H1 (cell line): ENCODE results near the gene KATNAL2. TPM values are rescaled to one million over a fixed set of nuclear protein-coding genes. Genes with fewer than 3 reads are reported as not detected.

Source experiments
- CTCF ChIA-PET: fragments of 300-600 bp; sonication (Branson Sonifier 250); formaldehyde crosslinking; loops from one replicate; lab custom pipeline; 2021; ENCODE audit not compliant: partially characterized antibody; lab: Charles Lee
- POLR2A ChIA-PET: fragments of 300-600 bp; sonication (Branson Sonifier 250); formaldehyde crosslinking; loops from one replicate; lab custom pipeline; 2021; ENCODE audit warnings: inconsistent platforms; ENCODE audit not compliant: partially characterized antibody; lab: Charles Lee
- DNase-seq, 2 experiments: peaks; one replicate each; pipeline versions ENCODE4 v3.0.0 to v3.0.0-alpha.2; 2010 to 2022; ENCODE audit warnings: low spot score in 2 of 2, low read depth in 1 of 2, mixed read lengths in 1 of 2
- FAIRE-seq: peaks from 2 replicates; lab custom pipeline; 2011; peaks lifted over from hg19 to GRCh38; lab: Jason Lieb, UNC
- H2AFZ ChIP-seq: 2 replicates; pipeline ENCODE4 v1.8.1; 2012; ENCODE audit warnings: low read length, inconsistent platforms
- H2AK5ac ChIP-seq: 2 replicates; pipeline ENCODE4 v1.6.1; 2013; ENCODE audit warnings: low read depth, low read length
- H2BK120ac ChIP-seq: replicated peaks from 2 replicates; pipeline ENCODE3; 2013; ENCODE audit warnings: low read depth, low read length, inconsistent platforms
- H2BK12ac ChIP-seq: 2 replicates; pipeline ENCODE4 v1.6.1; 2013; ENCODE audit warnings: low read depth, low read length
- H2BK15ac ChIP-seq: 2 replicates; pipeline ENCODE4 v1.6.1; 2013; ENCODE audit warnings: low read length
- H2BK20ac ChIP-seq: 2 replicates; pipeline ENCODE4 v1.6.1; 2013; ENCODE audit warnings: low read length
- H2BK5ac ChIP-seq: 2 replicates; pipeline ENCODE4 v1.6.1; 2013; ENCODE audit warnings: low read depth, low read length
- H3K14ac ChIP-seq: 2 replicates; pipeline ENCODE4 v1.6.1; 2013; ENCODE audit warnings: inconsistent platforms; ENCODE audit not compliant: insufficient read length
- H3K18ac ChIP-seq: 2 replicates; pipeline ENCODE4 v1.6.1; 2013; ENCODE audit warnings: low read length; ENCODE audit errors: extremely low read depth
- H3K23ac ChIP-seq: 2 replicates; pipeline ENCODE4 v1.6.1; 2013; ENCODE audit warnings: inconsistent platforms; ENCODE audit not compliant: insufficient read length
- H3K23me2 ChIP-seq: 2 replicates; pipeline ENCODE4 v1.6.1; 2013; ENCODE audit warnings: low read depth, low read length
- H3K27ac ChIP-seq: 2 replicates; pipeline ENCODE4 v1.6.1; 2011; ENCODE audit warnings: low read depth, low read length, inconsistent platforms
- H3K27me3 ChIP-seq, 4 experiments: replicated peaks in 1 of 4; 1 replicate in 1 of 4; 2 replicates in 3 of 4; pipeline versions ENCODE4 v1.6.1 to v1.8.1; 2011 to 2013; ENCODE audit warnings: low read length in 3 of 4, mild to moderate bottlenecking in 3 of 4, inconsistent platforms in 2 of 4, mixed read lengths in 2 of 4, moderate library complexity in 1 of 4; ENCODE audit not compliant: control insufficient read depth in 3 of 4, insufficient read depth in 3 of 4; ENCODE audit errors: extremely low read depth in 1 of 4
- H3K36me3 ChIP-seq, 4 experiments: 2 replicates each; pipeline versions ENCODE4 v1.6.1 to v1.8.1; 2011 to 2013; ENCODE audit warnings: mild to moderate bottlenecking in 4 of 4, low read length in 3 of 4, moderate library complexity in 2 of 4, control low read depth in 1 of 4, inconsistent platforms in 1 of 4; ENCODE audit not compliant: insufficient read depth in 4 of 4, control insufficient read depth in 2 of 4
- H3K4ac ChIP-seq: replicated peaks from 2 replicates; pipeline ENCODE3; 2013; ENCODE audit warnings: low read length, low read depth, mixed read lengths, inconsistent platforms; ENCODE audit not compliant: insufficient read length
- H3K4me1 ChIP-seq, 4 experiments: replicated peaks in 1 of 4; 1 replicate in 1 of 4; 2 replicates in 3 of 4; pipeline versions ENCODE4 v1.6.1 to v1.8.1; 2011 to 2013; ENCODE audit warnings: low read length in 3 of 4, inconsistent platforms in 2 of 4, mixed read lengths in 1 of 4; ENCODE audit not compliant: insufficient read depth in 4 of 4, control insufficient read depth in 3 of 4
- H3K4me2 ChIP-seq, 2 experiments: 2 replicates each; pipeline versions ENCODE4 v1.6.1 to v1.8.1; 2011 to 2013; ENCODE audit warnings: low read depth in 2 of 2, low read length in 2 of 2, control low read depth in 1 of 2, inconsistent platforms in 1 of 2, mild to moderate bottlenecking in 1 of 2; ENCODE audit not compliant: insufficient read depth in 1 of 2
- H3K4me3 ChIP-seq, 4 experiments: fragments of 200-600, 300-600 bp in 1 of 4; sonication (generic), shearing (Covaris generic), sonication (Bioruptor Twin) in 1 of 4; 2 replicates each; pipeline versions ENCODE4 v1.5.1 to v1.8.1; 2011 to 2016; ENCODE audit warnings: low read length in 4 of 4, low read depth in 3 of 4, control low read depth in 2 of 4, inconsistent platforms in 2 of 4, mild to moderate bottlenecking in 2 of 4, mixed read lengths in 1 of 4, moderate library complexity in 1 of 4; ENCODE audit not compliant: insufficient read depth in 2 of 4; ENCODE audit errors: extremely low read depth in 1 of 4
- H3K56ac ChIP-seq: replicated peaks from 2 replicates; pipeline ENCODE3; 2013; ENCODE audit warnings: low read depth, mild to moderate bottlenecking, mixed read lengths, low read length, inconsistent platforms; ENCODE audit not compliant: insufficient read length
- H3K79me1 ChIP-seq: 2 replicates; pipeline ENCODE4 v1.6.1; 2013; ENCODE audit warnings: low read depth, low read length, control low read depth
- H3K79me2 ChIP-seq, 2 experiments: 2 replicates each; pipeline versions ENCODE4 v1.6.1 to v1.8.1; 2012 to 2013; ENCODE audit warnings: low read length in 2 of 2, mild to moderate bottlenecking in 2 of 2, inconsistent platforms in 1 of 2; ENCODE audit not compliant: insufficient read depth in 2 of 2, control insufficient read depth in 1 of 2
- H3K9ac ChIP-seq, 4 experiments: replicated peaks in 1 of 4; 1 replicate in 1 of 4; 2 replicates in 3 of 4; pipeline versions ENCODE4 v1.6.1 to v1.8.1; 2011 to 2013; ENCODE audit warnings: low read depth in 3 of 4, low read length in 3 of 4, control low read depth in 2 of 4, mild to moderate bottlenecking in 2 of 4, moderate library complexity in 2 of 4, inconsistent platforms in 1 of 4; ENCODE audit errors: extremely low read depth in 1 of 4
- H3K9me3 ChIP-seq, 2 experiments: 2 replicates each; pipeline versions ENCODE4 v1.6.1 to v1.8.1; 2012 to 2013; ENCODE audit warnings: mild to moderate bottlenecking in 2 of 2, moderate library complexity in 2 of 2, control low read depth in 1 of 2, inconsistent platforms in 1 of 2, low read depth in 1 of 2, low read length in 1 of 2, mixed read lengths in 1 of 2; ENCODE audit not compliant: insufficient read depth in 2 of 2
- H4K20me1 ChIP-seq, 2 experiments: replicated peaks in 1 of 2; 2 replicates each; pipeline versions ENCODE3 to v1.8.1; 2011 to 2013; ENCODE audit warnings: inconsistent platforms in 2 of 2, low read length in 2 of 2, mild to moderate bottlenecking in 1 of 2; ENCODE audit not compliant: insufficient read depth in 2 of 2, control insufficient read depth in 1 of 2
- H4K5ac ChIP-seq: 2 replicates; pipeline ENCODE4 v1.6.1; 2013; ENCODE audit warnings: low read length, low read depth, mixed read lengths, inconsistent platforms; ENCODE audit not compliant: insufficient read length
- H4K8ac ChIP-seq: 2 replicates; pipeline ENCODE4 v1.8.0; 2013; ENCODE audit warnings: mild to moderate bottlenecking, moderate library complexity, low read length, inconsistent platforms; ENCODE audit not compliant: insufficient read depth; ENCODE audit errors: extremely low read depth
- H4K91ac ChIP-seq: replicated peaks from 2 replicates; pipeline ENCODE3; 2013; ENCODE audit warnings: low read length, mixed read lengths, inconsistent platforms; ENCODE audit not compliant: insufficient read length
- E2F6 ChIP-seq: IDR thresholded peaks from 2 replicates; pipeline ENCODE4 v1.6.1; 2012; ENCODE audit warnings: inconsistent platforms
- GTF2F1 ChIP-seq: IDR thresholded peaks from 2 replicates; pipeline ENCODE4 v1.6.1; 2012; ENCODE audit warnings: low read depth, low read length, improper control_type of control experiment, borderline replicate concordance
- JUN ChIP-seq: IDR thresholded peaks from 2 replicates; pipeline ENCODE4 v1.6.1; 2011; ENCODE audit warnings: low read depth, mild to moderate bottlenecking, improper control_type of control experiment, low read length
- MAFK ChIP-seq: IDR thresholded peaks from 2 replicates; pipeline ENCODE4 v1.6.1; 2012; ENCODE audit warnings: low read depth, mild to moderate bottlenecking, improper control_type of control experiment, low read length
- NRF1 ChIP-seq: IDR thresholded peaks from 2 replicates; pipeline ENCODE4 v1.6.1; 2011; ENCODE audit warnings: mild to moderate bottlenecking, low read depth, low read length, improper control_type of control experiment
- RNF2 ChIP-seq: fragments of 200-900, 300-1000 bp; sonication (generic); IDR thresholded peaks from 2 replicates; pipeline ENCODE4 v1.7.1; 2016; ENCODE audit warnings: borderline replicate concordance, low read depth, mild to moderate bottlenecking, antibody characterized with exemption, low read length; ENCODE audit not compliant: poor library complexity, severe bottlenecking; ENCODE audit errors: missing control alignments
- SAP30 ChIP-seq: fragments of 300-600 bp; sonication (generic); IDR thresholded peaks from 2 replicates; pipeline ENCODE4 v1.7.1; 2012; ENCODE audit warnings: low read length, moderate library complexity, mild to moderate bottlenecking, inconsistent platforms; ENCODE audit not compliant: insufficient read depth, insufficient replicate concordance
- SP2 ChIP-seq: IDR thresholded peaks from 2 replicates; pipeline ENCODE4 v1.6.1; 2012; ENCODE audit warnings: mild to moderate bottlenecking, low read length, inconsistent platforms
- SP4 ChIP-seq: IDR thresholded peaks from 2 replicates; pipeline ENCODE4 v1.6.1; 2012; ENCODE audit warnings: low read length, inconsistent platforms
- TCF12 ChIP-seq: IDR thresholded peaks from 2 replicates; pipeline ENCODE4 v1.6.1; 2011; ENCODE audit warnings: low read depth, mild to moderate bottlenecking, low read length
- WGBS, 2 experiments: shearing (Covaris generic) in 1 of 2; methylation state at CpG; one replicate each; pipeline versions ENCODE4 v1.1.6 to v1.1.7; 2013 to 2015; ENCODE audit warnings: low lambda C conversion rate in 2 of 2, mixed read lengths in 2 of 2, inconsistent platforms in 1 of 2, low coverage in 1 of 2, missing lambda C conversion rate in 1 of 2; ENCODE audit not compliant: insufficient replicate concordance in 2 of 2, insufficient coverage in 1 of 2, insufficient read length in 1 of 2; ENCODE audit errors: extremely low coverage in 1 of 2, missing lambda C conversion rate in 1 of 2; 5-methylcytosine and 5-hydroxymethylcytosine counted together
- polyA plus RNA-seq, 7 experiments: library from polyadenylated mRNA; depleted of rRNA in 3 of 7; stranded (reverse) in 5 of 7; unstranded in 2 of 7; fragments of >200 nt in 5 of 7; fragments of 200-250 nt in 2 of 7; gene quantifications; 1 replicate in 5 of 7; 2 replicates in 1 of 7; 4 replicates in 1 of 7; pipeline versions ENCODE4 v1.2.1 to v1.2.3, GENCODE V29; 2011 to 2013; ENCODE audit warnings: missing spikeins in 2 of 7, mixed read lengths in 2 of 7
- total RNA-seq: library from RNA; stranded (reverse); fragmentation: NEBNext Ultra II Directional; extraction: Animal tissue kit (Norgen Biotek cat#: 25700); gene quantifications from 2 replicates; pipeline ENCODE4 v1.2.1, GENCODE V29; 2021
- TF ChIP-seq, protein P1 (sequence below): IDR thresholded peaks from 2 replicates; pipeline ENCODE4 v1.6.1; 2012; ENCODE audit warnings: low read length, inconsistent platforms

Gene KATNAL2
- total and polyA plus RNA-seq, 2 of the 8 experiments (the other 6 are each of a cell fraction or from before 2014, with no cell fraction given): 10.0 to 15.2 TPM

DNA sequence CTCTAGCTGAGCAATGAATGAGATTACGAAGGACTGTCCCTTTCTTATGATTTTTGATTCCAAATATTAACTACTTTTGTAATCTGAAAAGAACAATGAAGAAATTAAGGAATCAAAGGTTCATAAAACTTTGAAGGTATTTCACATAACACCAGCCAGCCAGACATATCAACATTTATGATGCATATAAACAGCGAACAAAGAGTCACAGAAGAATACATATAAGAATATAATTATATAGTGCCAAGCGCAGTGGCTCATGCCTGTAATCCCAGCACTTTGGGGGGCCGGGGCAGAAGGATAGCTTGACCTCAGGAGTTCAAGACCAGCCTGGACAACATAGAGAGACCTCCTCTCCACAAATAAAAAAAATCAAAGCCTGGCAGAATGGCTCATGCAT is 34.2 kb upstream of the KATNAL2 start:
- no peak overlapping the region for H3K4me3 ChIP-seq
- peaks cover 2% of the 10 kb centered on the region for H3K79me1 ChIP-seq
- H3K27me3 ChIP-seq: no peaks in the 10 kb centered on the region
- H3K56ac ChIP-seq: no peak overlapping the region
- peaks cover 0 to 2% of the 10 kb centered on the region in 2 experiments for H4K20me1 ChIP-seq
- H4K5ac ChIP-seq: no peak overlapping the region
- POLR2A ChIA-PET: interaction anchor here (0.6 kb wide), 1 partner anchor 67 kb away, joined by 3 read pairs; no protein-coding TSS in a partner anchor
- no peak overlapping the region for H2AFZ ChIP-seq
- no peak overlapping the region for H2BK120ac ChIP-seq
- peaks cover 3 to 87% of the 10 kb centered on the region in 2 experiments; a peak in 3 of 4 replicates for H3K79me2 ChIP-seq
- no peak overlapping the region for H3K4me2 ChIP-seq
- FAIRE-seq (no peak), DNase-seq (no peak)
- H3K14ac ChIP-seq: no peak overlapping the region
- H3K9ac ChIP-seq: no peak overlapping the region
- H2BK12ac ChIP-seq: no peak overlapping the region
- no peak overlapping the region for H2AK5ac ChIP-seq
- H3K27ac ChIP-seq: no peak overlapping the region
- CTCF ChIA-PET: interaction anchor here (1.4 kb wide), 1 partner anchor 10 kb away, joined by 4 read pairs; no protein-coding TSS in a partner anchor
- no peak overlapping the region for H4K91ac ChIP-seq
- H3K18ac ChIP-seq: no peak overlapping the region
- 86% methylated on average over 4 of the region's 4 CpGs; no CpG with 5 or more reads in 1 of the 2 experiments for WGBS, 2 experiments
- H3K23me2 ChIP-seq: no peaks in the 10 kb centered on the region
- H2BK5ac ChIP-seq: no peak overlapping the region
- H3K23ac ChIP-seq: no peak overlapping the region
- H3K9me3 ChIP-seq: peaks cover 2 to 15% of the 10 kb centered on the region in 2 experiments
- no peak overlapping the region for H2BK15ac ChIP-seq
- H3K4ac ChIP-seq: no peak overlapping the region
- no peaks in the 10 kb centered on the region for H3K4me1 ChIP-seq
- peaks cover 0 to 18% (median 2%) of the 10 kb centered on the region in 4 experiments; a peak in 4 of 8 replicates for H3K36me3 ChIP-seq
- no peak overlapping the region for H2BK20ac ChIP-seq
- no peak overlapping the region for H4K8ac ChIP-seq
- TF ChIP-seq TCF12 (no peak), NRF1 (no peak), E2F6 (no peak), JUN (no peak), GTF2F1 (no peak), MAFK (no peak), RNF2 (no peak), SP4 (no peak), SAP30 (no peak), SP2 (no peak)
- TF ChIP-seq, protein P1, sequence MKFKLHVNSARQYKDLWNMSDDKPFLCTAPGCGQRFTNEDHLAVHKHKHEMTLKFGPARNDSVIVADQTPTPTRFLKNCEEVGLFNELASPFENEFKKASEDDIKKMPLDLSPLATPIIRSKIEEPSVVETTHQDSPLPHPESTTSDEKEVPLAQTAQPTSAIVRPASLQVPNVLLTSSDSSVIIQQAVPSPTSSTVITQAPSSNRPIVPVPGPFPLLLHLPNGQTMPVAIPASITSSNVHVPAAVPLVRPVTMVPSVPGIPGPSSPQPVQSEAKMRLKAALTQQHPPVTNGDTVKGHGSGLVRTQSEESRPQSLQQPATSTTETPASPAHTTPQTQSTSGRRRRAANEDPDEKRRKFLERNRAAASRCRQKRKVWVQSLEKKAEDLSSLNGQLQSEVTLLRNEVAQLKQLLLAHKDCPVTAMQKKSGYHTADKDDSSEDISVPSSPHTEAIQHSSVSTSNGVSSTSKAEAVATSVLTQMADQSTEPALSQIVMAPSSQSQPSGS: no peak
